Stimulated activated CD8-positive, alpha-beta memory T cell treated with anti-CD3 and anti-CD28 coated beads, Interleukin-4, amount 100 ng/mL, for 4 hours (primary cell): ENCODE data around the gene MEIKIN.

Experiments
- DNase-seq, 2 donors: peaks; one replicate each; pipeline ENCODE4 v3.0.0-alpha.2; 2020; ENCODE audit warnings: low read depth in 2 of 2, low spot score in 1 of 2

MEIKIN gene

GRCh38 chr5:131773805-131774204 is 171.7 kb downstream of the MEIKIN start:
- no peak for DNase-seq

- no peak for DNase-seq
These were observed 173.8 kb downstream of the MEIKIN start for GRCh38 chr5:131771692-131772091.

- no peak for DNase-seq
These were observed 175.5 kb downstream of the MEIKIN start for GRCh38 chr5:131769961-131770360.

- no peak for DNase-seq
These were observed 176.1 kb downstream of the MEIKIN start for GRCh38 chr5:131769336-131769735.

- DNase-seq = no peak
These were observed 177.6 kb downstream of the MEIKIN start for GRCh38 chr5:131767891-131768290.

GRCh38 chr5:131766689-131767088 is 178.8 kb downstream of the MEIKIN start:
- no peak for DNase-seq

- no peak for DNase-seq
These were observed 180.2 kb downstream of the MEIKIN start for GRCh38 chr5:131765261-131765660.

GRCh38 chr5:131763968-131764367 is 181.5 kb downstream of the MEIKIN start:
- no peak for DNase-seq

GRCh38 chr5:131760793-131761192 is 184.7 kb downstream of the MEIKIN start:
- DNase-seq = no peak

GRCh38 chr5:131759704-131760103 is 185.8 kb downstream of the MEIKIN start:
- no peak for DNase-seq

- DNase-seq = no peak
These were observed 187.0 kb downstream of the MEIKIN start for GRCh38 chr5:131758520-131758900.

- no peak for DNase-seq
These were observed 187.5 kb downstream of the MEIKIN start for GRCh38 chr5:131757830-131758519.
